8988T (cell line): ENCODE measurements around the gene CCL17.
"Not testable (repeated sequence)": the region's sequence is repeated elsewhere in the genome, so short reads cannot be mapped to it uniquely, and the experiment has no call there.

Experiments used
- DNase-seq: peaks from one replicate; pipeline ENCODE4 v3.0.0; 2011

CCL17 gene

DNA sequence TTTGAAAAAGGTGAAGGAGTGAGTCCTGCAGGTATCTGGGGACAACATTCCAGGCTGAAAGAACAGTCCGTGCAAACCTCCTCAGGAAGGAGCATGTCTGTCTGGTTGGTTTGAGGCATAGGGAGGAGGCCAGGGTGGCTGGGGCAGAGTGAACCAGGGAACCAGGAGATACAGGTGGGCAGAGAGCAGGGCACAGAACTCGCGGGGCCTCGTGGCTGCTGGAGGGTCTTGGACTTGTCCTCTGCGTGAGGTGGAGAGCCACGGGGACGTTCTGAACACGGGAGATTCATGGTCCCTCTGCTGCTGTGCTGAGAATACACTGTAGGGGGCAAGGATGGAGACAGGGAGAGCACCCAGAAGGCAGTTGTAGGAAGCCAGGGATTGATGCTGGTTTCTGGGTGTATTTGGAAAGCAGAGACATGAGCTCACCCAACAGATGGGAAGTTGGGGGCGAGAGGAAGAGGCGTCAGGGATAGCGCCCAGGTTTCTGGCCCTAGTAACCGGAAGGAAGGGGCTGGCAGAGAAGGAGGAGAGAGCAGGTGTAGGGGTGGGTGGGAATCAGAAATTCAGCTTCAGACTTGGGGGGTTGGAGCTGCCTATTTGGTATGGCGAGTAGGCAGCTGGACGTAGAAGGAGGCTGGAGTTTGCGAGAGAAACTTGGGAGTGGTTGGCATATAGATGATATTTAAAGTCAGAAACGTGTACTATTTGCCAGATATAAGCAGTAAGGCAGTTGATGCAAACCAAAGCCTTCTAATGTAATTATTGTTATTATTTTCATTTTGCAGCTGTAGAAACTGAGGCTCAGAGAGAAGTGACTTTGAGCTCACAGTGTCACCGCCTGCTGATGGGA, at the start of gene CCL17:
CCL17 (plus strand) TSS at position 803 of the 853 bp plus-strand sequence. CDS start 9,166 bp downstream, outside the sequence.
- no peak for DNase-seq

DNA sequence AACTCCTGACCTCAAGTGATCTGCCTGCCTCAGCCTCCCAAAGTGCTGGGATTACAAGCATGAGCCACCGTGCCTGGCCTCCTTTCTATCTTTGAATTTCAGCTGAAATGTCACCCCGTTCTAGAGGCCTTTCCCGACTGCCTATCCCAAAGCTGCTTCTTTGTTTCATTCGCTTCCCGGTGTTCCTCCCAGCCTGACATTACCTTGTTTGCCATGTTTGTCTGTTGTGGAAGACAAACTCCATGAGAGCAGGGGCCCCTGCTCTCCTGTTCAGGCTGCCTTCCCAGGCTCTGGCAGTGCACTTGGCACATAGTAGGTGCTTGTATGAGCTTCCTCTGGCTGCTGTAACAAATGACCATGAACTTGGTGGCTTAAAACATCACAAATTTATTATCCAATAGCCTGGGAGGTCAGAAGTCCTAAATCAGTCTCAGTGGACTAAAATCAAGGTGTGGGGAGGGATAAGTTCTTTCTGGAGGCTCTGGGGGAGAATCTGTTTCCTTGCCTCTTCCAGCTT, 48.6 kb upstream of the CCL17 start:
- DNase-seq = no peak

- no peak for DNase-seq
These were observed 48.0 kb upstream of the CCL17 start for GRCh38 chr16:57356547-57356946.

DNA sequence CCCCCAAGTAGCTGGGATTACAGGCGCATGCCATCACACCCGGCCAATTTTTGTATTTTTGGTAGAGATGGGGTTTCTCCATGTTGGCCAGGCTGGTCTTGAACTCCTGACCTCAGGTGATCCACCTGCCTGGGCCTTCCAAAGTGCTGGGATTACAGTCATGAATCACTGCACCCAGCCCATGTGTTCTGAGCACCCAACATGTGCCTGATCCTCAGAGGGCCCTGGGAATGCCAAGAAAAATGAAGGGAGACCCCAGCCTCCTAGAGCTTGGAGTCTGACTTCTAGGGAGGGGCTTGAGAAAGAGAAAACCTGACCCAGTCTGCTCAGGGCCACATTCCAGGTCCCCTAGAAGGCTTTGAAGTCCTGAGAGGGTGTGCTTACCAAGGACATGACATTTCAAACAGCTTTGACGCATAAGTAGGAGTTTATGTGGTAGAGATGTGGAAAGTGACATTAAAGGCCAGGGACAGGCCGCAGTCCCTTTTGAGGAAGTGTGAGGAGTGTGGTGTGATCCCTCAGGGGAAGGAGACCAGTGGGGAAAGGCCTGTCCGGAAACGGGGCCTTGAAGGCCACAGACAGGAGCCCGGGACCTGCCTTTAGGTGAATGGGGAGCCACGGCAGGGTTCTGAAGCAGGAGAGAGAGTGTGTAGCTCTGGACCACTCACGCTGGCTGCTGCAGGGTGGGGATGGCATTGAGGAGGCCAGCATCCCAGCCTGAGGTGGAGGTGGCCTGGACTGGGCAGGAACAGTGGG, 47.1 kb upstream of the CCL17 start:
- DNase-seq = no peak

GRCh38 chr16:57358086-57358420, 46.5 kb upstream of the CCL17 start:
- DNase-seq = no peak

DNA sequence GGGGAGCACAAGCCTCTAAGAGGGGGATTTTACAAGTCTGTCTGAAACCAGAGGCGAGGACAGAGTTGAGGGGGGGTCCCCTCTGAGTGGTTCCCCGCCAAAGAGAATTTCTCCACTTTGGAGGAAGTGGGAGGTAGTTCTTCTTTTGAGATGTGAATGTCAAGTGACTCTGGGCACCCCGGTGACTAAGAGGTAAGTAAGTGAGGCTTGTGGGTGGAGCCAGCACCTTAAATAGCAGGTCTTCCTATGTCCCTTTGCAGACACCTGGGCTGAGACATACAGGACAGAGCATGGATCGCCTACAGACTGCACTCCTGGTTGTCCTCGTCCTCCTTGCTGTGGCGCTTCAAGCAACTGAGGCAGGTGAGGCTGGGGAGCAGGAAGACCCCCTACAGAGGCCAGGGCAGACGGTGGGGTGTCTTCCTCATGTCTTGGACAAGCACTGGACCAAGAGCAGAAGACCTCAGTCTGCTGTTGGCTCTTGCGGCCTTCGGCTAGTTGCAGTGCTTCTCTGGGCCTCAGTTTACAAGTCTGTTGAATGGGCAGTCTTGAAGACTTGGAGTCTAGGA, 46.0 kb upstream of the CCL17 start, which contains the start of gene CCL22:
CCL22 (plus strand) TSS at position 257 of the 569 bp plus-strand sequence; CDS start at position 291, 34 bp downstream.
- no peak for DNase-seq

GRCh38 chr16:57360321-57360935, 44.1 kb upstream of the CCL17 start:
- no peak for DNase-seq

DNA sequence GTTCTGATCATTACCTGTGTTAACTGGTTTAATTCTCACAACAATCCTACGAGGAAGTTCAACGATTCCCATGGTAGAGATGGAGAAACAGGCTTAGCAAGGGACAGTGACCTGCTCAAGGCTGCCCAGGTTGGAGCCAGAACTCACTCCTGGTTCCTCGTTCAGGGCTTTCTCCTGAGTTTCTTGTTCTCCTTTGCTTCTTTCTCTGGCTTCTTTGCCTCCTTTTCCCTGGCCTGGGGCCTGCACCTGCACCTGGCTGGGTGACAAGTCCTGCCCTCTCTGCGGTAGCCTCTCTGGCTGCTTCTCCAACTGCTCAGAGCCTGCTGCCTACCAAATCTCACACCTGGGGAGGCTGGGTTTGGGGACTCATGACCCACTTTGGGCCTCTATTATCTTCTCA, 43.2 kb upstream of the CCL17 start:
- no peak for DNase-seq

- no peak for DNase-seq
These were observed 40.4 kb upstream of the CCL17 start for GRCh38 chr16:57364143-57364542.

GRCh38 chr16:57366544-57367040, 38.0 kb upstream of the CCL17 start:
- DNase-seq = no peak

DNA sequence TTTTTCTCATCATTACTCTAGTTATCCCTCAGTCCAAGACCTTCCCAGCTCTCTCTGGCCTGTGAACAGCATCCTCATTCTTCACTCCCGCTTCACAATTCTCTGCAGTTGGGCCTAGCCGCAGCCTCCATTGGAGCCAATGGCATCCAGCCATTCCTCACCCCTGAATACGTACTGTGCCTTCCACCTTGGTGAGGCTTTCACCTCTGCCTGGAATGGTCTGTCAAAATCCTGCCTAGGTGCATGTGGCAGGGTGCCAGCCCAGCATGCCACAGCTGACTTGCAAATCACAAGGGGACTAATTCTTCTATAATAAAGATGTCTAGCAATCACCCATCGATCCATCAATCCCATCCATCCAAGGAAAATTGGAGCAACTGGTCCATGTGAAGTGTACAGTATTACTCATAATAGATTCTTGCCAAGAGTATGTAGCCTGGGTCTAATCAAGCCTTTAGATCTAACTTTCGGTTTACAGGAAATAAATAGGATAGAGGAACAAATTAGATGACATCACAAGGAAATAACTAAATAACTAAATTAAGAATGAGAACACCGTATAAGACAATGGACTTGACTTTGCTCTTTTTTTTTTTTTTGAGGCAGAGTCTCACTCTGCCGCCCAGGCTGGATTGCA, 37.3 kb upstream of the CCL17 start:
- DNase-seq = no peak

- no peak for DNase-seq
These were observed 32.8 kb upstream of the CCL17 start for GRCh38 chr16:57371494-57372371.

- no peak for DNase-seq
These were observed 32.0 kb upstream of the CCL17 start, which contains the start of gene CX3CL1 for GRCh38 chr16:57372372-57373116. TSS of gene CX3CL1 (plus strand) at chr16:57372490. CDS start at chr16:57372569, 79 bp downstream.

GRCh38 chr16:57373117-57373947, 31.2 kb upstream of the CCL17 start:
- DNase-seq = no peak

DNA sequence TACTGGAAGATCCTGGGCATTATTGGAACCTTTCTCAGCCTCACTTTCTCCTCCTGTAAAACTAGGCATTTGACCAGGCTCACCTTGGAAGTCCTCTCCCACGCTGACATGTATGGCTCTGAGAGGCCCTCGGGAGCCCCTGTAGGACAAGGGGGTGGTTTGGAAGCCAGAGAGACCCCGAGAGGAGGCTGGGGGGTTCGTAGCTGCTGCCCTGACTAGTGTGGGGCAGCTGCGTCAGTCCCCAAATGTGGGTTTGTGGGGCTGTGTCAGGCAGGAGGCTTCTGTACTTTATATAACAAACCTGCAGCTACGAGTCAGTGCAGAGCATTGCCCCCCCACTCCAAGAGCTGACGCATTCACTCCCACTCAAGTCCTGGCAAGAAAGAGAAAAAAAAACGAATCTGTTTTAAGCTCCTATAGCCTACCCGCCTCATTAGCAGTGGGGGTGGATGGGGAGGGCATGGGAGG, 30.5 kb upstream of the CCL17 start:
- DNase-seq = no peak

- not testable (repeated sequence) for DNase-seq
These were observed 29.6 kb upstream of the CCL17 start for GRCh38 chr16:57374925-57375465.

DNA sequence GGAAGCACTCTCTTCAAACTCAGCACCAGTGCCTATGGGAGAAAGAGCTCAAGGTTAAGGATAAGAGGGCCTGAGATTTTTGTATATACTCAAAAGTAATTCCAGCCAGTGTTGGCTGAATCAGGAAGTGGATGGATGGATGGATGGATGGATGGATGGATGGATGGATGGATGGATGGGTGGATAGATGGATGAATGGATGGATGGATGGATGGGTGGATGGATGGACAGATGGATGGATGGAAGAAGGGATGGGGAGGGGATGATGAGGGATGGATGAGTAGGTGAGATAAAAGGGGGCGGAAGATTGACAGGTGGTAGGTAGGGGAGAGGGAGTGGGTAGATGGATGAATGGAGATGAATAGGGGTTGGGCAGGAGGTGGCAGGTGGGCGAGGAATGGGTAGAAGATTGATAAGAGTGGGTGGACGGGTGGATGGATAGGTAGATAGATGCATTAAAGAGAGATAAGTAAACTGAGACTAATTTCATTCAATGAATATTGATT, 28.2 kb upstream of the CCL17 start:
- no peak for DNase-seq

DNA sequence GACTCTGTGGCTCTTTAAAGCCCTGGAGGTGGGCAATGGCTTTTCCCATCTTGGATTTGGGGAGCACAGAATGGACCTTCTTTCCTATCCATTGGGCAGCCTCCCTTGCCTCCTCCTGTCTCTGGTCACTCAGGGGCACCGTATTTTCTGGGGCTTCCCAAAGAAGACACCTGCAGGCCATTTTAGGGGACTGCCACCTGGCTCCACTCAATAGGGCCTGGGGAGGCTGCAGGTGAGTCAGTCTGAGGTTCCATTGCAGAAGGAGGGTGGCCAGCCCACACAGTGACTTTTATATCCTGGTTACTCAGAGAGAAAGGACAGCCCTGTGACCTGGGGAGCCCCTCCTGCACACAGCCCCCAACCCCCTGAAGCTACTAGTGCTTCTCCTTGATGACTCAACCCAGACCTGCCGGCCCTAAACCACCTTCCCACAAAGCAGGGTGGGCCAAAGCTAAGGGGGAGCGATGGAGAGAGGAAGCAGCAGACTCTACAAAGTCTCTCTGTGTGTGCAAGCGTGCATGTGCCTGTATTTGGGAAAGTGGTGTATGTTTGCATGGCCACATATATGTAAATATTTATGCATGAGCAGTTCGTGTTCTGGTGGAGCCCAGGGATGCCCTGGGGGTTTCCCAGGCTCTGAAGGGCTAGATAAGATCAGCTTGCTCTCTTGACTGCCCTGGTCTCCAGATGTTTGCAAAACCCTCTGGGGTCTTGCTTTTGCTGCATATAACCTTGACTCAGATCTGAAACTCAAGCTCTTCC, 27.3 kb upstream of the CCL17 start:
- no peak for DNase-seq
